Stimulated activated CD4-positive, alpha-beta T cell treated with anti-CD3 and anti-CD28 coated beads, Interleukin-1b, Interleukin-23, amount 100 ng/mL, for 48 hours (primary cell): ENCODE results near the gene GSK3B.
"Not testable (repeated sequence)": the region's sequence is repeated elsewhere in the genome, so short reads cannot be mapped to it uniquely, and the experiment has no call there.

ENCODE experiments used
- DNase-seq: peaks from one replicate; pipeline ENCODE4 v3.0.0-alpha.2; 2020

GSK3B gene

DNA sequence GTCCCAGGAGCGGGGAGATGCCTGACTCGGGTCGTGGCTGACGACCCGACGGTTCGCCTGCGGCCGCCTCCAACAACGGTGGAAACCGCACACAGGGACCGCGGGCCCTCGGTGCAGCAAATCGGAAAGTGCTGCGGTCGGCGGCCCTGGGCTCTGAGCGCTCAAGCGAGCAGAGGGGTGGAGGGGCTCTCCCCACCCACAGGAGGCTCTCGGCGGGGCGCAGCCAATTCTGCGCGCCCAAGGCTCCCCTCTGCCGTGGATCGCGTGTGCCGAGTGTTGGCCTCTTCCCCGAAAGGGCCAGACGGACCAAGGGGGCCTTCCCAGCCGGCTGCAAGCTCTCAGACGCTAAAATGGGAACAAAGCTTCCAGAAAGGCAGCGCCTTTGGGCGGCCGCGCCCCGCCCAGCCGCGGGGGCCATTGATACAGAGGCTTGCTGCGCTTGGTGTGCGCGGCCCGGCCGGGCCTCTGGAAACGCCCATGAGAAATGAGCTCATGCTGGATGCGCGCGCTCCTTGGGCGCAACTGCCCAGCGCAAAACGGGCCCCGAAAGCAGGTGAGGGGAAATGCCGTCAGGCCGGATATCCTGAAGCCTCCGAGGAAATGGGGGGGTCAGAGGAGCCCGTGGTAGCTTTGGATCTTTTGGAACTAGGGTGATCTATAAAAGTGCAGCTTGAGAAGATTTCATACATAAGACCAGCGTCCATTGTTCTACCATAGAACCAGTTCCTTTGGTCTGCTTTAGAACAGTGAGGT is 1.2 kb upstream of the GSK3B start:
- peak; percentile 92 for DNase-seq

DNA sequence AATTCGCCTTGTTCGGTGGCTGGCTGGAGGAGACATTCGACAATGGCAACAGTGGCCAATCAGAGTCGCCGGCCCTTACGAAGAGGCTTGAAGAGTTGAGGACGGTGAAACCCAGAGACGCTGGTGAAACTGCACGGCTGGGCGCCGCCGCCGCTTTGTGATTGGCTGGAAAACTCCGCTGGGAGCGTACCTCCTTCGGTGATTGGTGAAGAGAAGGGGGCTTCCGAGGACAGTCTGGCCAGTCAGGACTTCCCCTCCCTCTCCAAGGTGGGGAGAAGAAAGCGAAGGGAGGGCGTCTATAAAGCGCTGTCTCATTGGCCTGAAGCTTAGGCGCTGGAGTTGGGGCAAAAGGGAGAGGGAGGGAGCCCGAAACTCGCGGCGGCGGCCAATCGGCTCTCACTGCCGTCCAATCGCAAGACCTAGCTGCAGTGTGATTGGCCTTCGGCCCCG is 554 bp upstream of the GSK3B start:
- DNase-seq, result peak; percentile 99

DNA sequence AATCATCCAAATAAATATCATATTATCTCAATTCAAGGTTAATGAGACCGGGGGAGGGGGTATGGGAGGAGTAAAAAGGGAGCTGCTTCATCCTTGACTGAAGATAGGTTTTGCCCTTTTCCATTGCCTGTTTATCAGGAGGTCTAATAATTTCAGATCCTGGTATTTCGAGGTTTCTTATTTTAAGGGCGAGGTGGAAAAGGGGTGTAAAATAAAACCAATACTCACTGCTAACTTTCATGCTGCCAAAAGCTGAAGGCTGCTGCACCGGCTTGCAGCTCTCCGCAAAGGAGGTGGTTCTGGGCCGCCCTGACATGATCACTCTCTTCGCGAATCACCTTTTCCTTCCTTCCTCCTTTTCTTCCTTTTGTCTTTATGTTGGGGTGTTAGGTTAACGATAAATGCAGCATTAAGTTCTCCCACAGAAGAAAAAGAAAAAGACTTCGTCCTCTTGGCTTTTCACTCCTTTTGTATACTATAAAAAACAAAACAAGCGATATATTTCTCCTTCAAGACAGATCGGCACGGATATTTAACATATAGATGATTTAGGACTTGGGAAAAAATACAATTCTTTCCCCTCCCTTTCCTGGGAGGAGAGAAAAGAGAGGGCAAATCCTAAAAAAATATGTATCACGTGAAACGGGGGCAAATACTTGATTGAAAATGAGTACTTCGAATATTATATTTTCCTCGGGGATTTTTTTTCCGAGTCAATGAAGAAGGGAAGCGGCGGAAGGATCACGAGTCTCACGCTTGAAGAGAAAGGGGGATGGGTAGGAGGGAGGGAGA is 932 bp downstream of the GSK3B start:
- DNase-seq, result peak; percentile 12

DNA sequence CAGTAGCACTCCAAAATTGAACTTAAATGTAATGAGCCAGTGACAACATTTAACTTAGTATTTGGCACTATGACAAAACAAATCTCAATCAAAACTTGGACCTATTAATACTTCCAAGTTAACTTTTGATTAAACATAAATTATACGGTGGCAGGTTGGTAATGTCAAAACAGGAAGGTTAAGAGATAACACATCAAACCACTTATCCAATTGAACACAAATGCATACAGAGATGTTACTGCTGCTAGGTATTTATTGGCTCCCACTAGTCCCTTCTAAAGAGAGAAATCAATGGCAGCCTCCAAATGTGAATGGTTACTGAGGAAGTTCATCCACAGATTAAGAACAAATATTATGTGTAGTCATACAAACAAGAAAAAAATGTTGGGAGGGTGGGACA is 1.8 kb downstream of the GSK3B start:
- DNase-seq, result no peak

- no peak for DNase-seq
Measured at GRCh38 chr3:120090422-120090821, 3.8 kb downstream of the GSK3B start.

- no peak for DNase-seq
Measured at GRCh38 chr3:120089089-120089488, 5.2 kb downstream of the GSK3B start.

DNA sequence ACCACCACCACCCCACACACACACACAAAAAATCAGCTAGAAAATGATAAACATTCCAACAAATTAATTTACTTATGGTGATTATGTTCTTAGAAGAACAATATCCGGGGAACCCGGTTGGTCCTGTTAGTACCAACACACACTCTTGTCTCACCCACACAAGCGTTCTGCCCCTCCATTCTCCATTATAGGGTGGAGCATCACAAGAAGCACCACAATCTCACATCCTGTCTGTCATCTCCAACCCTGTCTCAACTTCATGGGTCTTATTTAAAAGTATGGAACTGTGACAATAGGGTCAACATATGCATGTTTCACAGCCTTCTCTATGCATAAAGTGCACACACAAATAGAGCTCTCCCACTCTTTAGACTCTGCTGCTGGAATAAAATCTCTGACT is 5.6 kb downstream of the GSK3B start:
- no peak for DNase-seq

DNA sequence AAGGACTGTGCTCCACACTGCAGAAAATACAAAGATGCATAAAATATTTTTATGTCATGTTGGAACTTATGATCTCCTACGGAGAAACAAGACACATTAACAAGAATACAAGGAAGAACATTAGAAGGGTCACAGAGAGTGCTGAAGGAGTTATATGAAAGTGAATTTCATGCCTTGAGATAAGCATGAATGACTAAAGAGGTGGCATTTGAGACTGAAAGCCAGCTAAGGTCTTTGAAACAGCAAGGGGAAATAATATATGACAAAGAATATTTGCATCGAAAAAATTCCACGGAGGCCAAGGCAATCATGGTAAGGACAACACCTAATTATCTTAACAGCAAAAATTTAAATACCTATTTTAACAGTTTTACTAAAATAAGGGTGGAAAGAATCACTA is 12.5 kb downstream of the GSK3B start:
- no peak for DNase-seq

DNA sequence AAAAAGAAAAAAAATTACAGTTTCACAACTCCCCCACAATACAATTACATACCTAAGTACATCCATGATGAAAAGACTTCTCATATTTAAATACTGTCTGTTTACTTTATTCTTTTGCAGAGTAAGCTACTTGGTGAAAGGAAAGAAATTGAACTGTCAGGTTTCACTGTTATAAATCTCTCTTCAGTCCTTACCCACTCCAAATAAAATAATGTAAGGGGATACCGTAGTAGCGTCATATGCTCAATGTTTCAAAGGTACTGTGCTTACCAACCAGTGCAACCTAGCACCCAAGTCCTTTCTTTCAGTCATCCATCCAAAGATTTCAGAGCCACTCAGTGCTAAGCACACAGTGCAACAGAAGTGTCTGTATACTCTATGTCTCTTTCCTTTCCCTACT is 13.4 kb downstream of the GSK3B start:
- DNase-seq, result no peak

DNA sequence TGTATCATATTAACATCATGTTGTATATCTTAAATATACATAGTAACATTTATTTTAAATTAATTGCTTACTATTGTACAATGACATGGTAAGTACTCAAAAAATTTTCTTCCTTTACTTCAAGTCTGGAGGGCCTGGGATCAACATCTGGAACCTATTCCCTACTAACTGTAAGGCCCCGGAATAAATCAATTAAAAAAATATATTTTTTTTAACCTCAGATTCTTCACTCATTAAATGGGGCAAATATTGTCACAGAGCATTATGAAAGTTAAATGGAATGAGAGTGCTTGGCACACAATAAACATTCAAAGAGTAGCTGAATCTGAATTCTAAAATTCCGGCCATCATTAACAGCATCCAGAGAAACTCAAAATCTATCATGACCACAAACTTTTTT is 16.5 kb downstream of the GSK3B start:
- DNase-seq, result no peak

- DNase-seq, result no peak
Measured at GRCh38 chr3:120072867-120073525, 21.3 kb downstream of the GSK3B start.

GRCh38 chr3:120071259-120071658 is 23.0 kb downstream of the GSK3B start:
- no peak for DNase-seq

- no peak for DNase-seq
Measured at GRCh38 chr3:120070263-120070981, 23.8 kb downstream of the GSK3B start.

- DNase-seq, result no peak
Measured at GRCh38 chr3:120067083-120067482, 27.2 kb downstream of the GSK3B start.

DNA sequence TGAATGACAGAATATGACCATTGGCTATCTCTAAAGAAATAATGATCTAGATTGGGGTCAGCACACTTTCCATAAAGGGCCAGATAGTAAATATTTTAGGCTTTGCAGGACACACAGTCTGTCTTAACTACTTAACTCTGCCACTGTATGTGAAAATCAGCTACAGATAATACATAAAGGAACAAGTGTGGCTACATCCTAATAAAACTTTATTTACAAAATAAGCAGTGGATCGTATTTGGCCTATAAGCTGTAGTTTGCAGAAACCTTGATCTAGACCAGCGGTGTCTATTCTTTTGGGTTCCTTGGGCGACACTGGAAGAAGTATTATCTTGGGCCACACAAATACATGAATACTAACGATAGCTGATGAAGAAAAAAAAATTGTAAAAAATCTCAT is 27.6 kb downstream of the GSK3B start:
- DNase-seq, result no peak

DNA sequence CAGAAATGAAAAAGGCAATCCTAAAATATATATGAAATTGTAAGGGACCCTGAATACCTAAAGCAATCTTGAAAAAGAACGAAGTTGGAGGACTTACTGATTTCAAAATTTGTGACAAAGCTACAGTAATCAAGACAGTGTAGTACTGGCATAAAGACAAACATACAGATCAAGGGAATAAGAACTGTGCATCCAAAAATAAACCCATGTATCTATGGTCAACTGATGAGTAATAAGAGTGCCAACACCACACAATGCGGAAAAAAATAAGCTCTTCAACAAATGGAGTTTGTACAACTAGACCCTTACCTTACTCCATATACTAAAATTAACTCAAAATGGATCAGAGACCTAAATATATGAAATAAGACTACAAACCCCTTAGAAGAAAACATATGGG is 29.6 kb downstream of the GSK3B start:
- no peak for DNase-seq

DNA sequence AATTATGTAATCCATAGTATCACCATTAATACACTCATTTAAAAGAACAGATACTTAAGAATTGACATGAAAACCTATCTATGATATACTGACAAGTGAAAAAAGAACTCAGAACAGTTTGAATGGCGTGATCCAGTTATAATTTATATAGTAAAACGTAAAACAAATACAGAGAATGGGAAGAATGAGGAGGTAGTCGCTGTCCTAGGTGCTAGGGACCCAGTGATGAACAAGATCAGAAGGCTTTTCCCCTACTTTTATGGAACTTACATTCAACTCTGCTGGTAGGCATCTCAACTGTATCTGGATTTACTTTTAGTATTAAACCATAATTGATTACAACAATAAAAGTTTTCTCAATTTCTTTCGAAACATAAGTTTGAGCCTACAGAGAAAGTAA is 31.8 kb downstream of the GSK3B start:
- DNase-seq, result no peak

- DNase-seq, result no peak
Measured at GRCh38 chr3:120059081-120059864, 35.0 kb downstream of the GSK3B start.

DNA sequence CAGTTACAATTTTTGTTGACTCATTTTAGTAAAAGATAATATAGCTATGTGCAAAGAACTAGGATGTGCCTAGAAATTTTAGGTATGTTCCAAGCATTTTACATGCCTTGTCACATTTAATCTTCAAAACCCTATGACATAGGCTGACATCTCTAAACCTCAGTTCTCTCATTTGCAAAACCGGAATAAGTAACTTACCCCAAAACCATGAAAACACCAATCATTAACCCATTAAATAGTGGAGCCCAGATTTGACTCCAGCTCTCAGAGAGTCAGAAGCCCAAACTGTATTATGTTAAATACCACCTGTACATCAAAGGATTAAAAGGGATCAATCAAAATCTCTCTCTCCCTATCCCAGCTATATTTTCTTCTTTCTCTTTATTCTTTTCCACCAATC is 36.6 kb downstream of the GSK3B start:
- DNase-seq, result no peak

- no peak for DNase-seq
Measured at GRCh38 chr3:120057029-120057428, 37.2 kb downstream of the GSK3B start.

DNA sequence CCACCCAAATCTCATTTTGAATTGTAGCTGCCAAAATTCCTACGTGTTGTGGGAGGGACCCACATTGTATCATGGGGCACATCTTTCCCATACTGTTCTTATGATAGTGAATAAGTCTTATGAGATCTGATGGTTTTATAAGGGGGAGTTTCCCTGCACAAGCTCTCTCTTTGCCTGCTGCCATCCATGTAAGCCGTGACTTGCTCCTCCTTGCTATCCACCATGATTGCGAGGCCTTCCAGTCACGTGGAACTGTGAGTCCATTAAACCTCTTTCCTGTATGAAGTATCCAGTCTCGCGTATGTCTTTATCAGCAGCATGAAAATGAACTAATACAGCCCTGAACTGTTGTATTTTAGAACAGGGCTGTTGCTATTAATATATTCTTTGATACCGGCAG is 40.6 kb downstream of the GSK3B start:
- DNase-seq, result not testable (repeated sequence)

GRCh38 chr3:120052677-120053076 is 41.6 kb downstream of the GSK3B start:
- DNase-seq, result no peak
